Stomach (tissue), 4 donors: ENCODE results near the gene ELMO1.

Experiments
- POLR2A ChIP-seq, 4 donors: fragments of 450-650 bp; IDR thresholded peaks; one replicate each; pipeline ENCODE4 v1.6.1; 2016; ENCODE audit warnings: antibody characterized with exemption in 4 of 4, control low read depth in 2 of 4, mild to moderate bottlenecking in 1 of 4, moderate library complexity in 1 of 4
- POLR2AphosphoS5 ChIP-seq, 3 donors: sonication (generic); formaldehyde crosslinking; IDR thresholded peaks; one replicate each; pipeline ENCODE4 v1.6.1; 2016; ENCODE audit warnings: antibody characterized with exemption in 3 of 3
- TF ChIP-seq, protein P1 (sequence below), 7 experiments: fragments of 450-650 bp in 4 of 7; fragments of 200-600 bp in 3 of 7; sonication (generic) in 3 of 7; IDR thresholded peaks; one replicate each; pipeline ENCODE4 v1.5.1; 2016 to 2019; ENCODE audit warnings: antibody characterized with exemption in 7 of 7, control low read depth in 2 of 7, mild to moderate bottlenecking in 1 of 7

DNA sequence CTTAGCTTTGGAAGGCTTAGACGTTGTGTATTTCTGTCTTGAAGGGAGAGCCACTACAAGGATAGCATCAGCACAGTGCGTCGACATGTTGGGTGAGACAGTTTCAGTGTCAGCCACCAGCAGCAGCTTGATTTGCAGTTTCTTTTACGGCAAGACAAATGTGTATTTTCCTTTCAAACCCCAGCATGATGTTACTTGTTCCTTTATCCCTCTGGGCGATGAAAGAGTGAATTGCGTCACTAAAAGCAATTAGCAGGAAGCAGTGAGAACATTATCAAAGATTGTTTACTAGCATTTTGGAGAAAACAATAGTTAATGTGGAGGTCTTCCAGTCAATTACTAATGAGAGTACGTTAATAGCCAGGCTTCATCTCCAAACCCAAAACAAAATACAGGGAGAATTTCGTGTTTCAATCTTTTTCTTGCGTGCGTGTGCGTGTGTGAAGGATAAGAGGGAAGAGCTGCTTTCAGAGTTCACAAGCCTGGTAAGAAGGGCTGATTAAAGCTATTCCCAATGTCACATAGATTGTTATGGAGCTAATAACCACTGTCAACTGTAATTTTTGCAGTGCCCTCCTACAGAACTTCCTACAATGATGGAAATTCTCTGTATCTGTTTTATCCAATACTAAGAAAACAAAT lies 567.3 kb downstream of the ELMO1 start:
- TF ChIP-seq, protein P1, sequence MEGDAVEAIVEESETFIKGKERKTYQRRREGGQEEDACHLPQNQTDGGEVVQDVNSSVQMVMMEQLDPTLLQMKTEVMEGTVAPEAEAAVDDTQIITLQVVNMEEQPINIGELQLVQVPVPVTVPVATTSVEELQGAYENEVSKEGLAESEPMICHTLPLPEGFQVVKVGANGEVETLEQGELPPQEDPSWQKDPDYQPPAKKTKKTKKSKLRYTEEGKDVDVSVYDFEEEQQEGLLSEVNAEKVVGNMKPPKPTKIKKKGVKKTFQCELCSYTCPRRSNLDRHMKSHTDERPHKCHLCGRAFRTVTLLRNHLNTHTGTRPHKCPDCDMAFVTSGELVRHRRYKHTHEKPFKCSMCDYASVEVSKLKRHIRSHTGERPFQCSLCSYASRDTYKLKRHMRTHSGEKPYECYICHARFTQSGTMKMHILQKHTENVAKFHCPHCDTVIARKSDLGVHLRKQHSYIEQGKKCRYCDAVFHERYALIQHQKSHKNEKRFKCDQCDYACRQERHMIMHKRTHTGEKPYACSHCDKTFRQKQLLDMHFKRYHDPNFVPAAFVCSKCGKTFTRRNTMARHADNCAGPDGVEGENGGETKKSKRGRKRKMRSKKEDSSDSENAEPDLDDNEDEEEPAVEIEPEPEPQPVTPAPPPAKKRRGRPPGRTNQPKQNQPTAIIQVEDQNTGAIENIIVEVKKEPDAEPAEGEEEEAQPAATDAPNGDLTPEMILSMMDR (IDR thresholded peaks at IDR 0.05): no peak
- TF ChIP-seq POLR2A (IDR thresholded peaks at IDR 0.05) (no peak), POLR2AphosphoS5 (IDR thresholded peaks at IDR 0.05) (no peak)
